CD4-positive, alpha-beta T cell treated with Interleukin-12 subunit alpha and Interleukin-12 subunit beta, for 1 hour (primary cell): Measurements from ENCODE around the gene KDM4B.

ENCODE experiments used
- DNase-seq: peaks from one replicate; pipeline ENCODE4 v3.0.0-alpha.2; 2020

Gene KDM4B

DNA sequence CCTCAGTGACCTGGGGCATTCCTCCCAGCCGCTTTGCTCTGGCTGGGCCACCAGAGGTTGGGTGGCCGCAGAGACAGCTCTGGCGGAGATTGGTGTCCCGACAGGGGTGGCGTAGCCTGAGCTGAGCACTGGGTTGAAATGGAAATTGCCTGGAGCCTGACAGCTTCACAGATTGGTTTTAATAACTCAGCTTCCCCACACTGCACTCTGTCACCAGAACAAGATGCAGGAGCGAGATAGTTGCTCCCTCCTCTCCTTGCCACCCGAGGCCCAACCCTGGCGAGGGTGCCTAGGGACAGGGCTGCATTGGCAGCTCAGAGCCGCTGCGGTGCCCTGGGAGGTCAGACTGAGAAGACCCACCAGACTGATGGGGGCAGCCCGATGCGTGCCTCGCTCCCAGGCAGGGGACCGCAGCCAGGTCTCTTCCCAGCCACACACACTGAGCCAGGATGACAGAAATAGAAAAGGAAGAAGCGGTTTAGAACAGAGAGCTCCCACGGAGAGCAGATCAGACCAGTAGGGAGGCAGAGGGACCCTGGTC, 84.1 kb downstream of the KDM4B start:
- no peak for DNase-seq

GRCh38 chr19:5053661-5054060, 84.7 kb downstream of the KDM4B start:
- DNase-seq = no peak

- no peak for DNase-seq
Observed at GRCh38 chr19:5054551-5055456, 85.9 kb downstream of the KDM4B start.

DNA sequence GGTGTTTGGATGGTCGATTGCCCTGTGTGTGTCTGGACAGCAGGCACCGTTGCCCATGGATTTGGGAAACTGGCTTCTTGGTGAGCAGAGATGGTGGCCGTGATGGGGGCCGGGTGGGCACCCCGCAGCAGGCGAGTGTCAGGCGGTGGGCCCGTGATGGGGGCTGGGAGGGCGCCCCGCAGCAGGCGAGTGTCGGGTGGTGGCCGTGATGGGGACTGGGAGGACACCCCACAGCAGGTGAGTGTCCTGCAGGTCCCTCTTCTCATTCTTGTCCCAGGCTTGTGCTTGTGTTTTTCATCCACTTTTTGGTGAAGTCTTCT, 86.5 kb downstream of the KDM4B start:
- no peak for DNase-seq

DNA sequence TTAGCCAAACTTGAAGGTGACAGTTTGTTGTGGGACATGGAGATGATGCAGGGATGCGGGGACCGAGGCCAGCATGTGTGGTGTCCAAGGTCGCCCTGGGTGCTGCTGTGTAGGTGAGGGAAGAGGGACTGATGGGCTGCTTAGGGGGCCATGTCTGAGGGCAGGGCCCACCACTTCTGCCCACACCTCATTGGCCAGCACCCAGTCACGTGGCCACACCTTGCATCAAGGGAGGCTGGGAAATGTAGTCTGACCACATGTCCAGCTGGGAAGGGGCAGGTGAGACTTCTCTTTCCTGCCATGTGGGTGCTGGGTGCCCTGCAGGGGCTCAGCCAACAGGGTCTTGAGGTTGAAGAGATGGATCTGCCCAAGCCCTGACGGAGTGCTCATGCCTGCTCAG, 88.9 kb downstream of the KDM4B start:
- no peak for DNase-seq

- no peak for DNase-seq
Observed at GRCh38 chr19:5058521-5059212, 89.8 kb downstream of the KDM4B start.

GRCh38 chr19:5059213-5059574, 90.3 kb downstream of the KDM4B start:
- no peak for DNase-seq

DNA sequence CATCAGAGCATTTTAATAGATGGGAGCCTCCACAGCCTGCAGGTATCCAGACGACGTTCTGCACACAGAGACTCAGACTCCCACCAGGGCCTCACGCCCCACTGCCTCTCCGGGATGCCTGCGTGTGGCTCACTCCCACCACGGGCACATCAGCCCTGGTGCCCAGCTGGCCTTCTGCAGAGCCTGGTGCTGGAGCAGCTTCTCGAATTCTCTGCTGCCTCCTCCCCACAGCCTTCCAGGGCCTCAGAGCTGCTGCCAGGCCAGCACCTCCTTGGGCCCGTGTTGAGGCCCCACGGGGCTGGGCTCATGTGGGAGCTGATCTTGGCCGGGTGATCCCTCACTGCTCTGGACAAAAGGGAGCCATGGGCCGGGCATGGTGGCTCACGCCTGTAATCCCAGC, 90.9 kb downstream of the KDM4B start:
- DNase-seq = no peak

GRCh38 chr19:5062195-5062594, 93.3 kb downstream of the KDM4B start:
- no peak for DNase-seq

- DNase-seq = no peak
Observed at GRCh38 chr19:5062799-5063198, 93.9 kb downstream of the KDM4B start.

DNA sequence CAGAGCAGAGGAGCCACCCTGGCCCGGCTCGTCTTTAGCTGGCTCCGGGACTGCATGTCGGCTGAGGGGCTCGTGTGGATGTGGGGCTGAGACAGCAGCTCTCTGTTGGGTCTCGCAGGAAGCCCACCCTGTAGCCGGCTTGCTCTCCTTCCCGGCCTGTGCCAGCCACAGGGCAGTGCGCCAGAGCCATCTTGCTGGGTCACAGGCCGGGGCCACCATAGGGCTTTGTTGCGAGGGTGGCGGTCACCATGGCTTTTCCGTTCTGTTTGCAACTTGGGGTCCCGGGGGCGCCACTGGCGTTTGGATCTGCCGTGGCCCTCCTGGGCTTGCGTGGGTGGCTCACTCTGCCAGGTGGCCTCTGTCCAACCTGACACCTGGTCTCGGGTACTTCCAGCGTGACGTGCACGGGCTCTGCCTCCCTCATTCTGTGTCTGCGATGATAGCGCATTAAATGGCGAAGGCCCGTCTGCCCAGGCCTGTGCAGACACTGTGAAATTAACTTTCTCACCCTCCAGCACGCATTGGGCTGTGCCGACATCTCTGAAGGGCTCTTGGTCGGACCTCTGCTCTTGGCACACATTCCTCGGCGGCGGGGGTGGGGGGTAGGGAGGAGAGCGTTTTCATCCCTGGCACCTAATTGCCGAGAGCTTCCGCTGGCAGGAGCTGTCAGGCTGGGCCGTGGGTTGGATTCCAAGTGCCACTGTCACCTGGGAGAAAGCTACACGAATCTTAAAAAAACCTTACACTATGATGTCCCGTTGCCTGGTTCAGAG, 95.1 kb downstream of the KDM4B start:
- no peak for DNase-seq

- DNase-seq = no peak
Observed at GRCh38 chr19:5064896-5065295, 96.0 kb downstream of the KDM4B start.

GRCh38 chr19:5065663-5066093, 96.8 kb downstream of the KDM4B start:
- DNase-seq = no peak

DNA sequence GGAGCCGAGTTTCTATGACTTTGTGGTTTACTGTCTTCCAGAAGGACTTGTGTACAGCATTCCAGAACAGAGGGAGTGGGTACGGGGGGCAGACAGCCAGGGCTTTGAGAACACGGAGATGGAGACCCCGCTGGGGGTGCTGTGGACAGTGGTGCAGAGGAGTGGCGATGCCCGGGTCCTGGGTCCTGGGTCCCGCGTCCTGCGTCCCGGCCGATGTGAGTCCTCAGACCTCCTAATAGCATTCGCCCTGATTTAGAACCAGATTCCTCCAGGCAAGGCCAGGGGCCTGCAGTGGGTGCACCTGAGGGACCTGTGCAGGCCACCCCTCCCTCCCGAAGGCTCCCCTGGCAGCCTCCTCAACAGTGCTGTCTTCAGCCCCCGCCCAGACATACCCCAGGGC, 97.9 kb downstream of the KDM4B start:
- DNase-seq = no peak

- no peak for DNase-seq
Observed at GRCh38 chr19:5067678-5068077, 98.8 kb downstream of the KDM4B start.

GRCh38 chr19:5068233-5069072, 99.5 kb downstream of the KDM4B start:
- DNase-seq = no peak

- no peak for DNase-seq
Observed at GRCh38 chr19:5070331-5070730, 101.4 kb downstream of the KDM4B start.

DNA sequence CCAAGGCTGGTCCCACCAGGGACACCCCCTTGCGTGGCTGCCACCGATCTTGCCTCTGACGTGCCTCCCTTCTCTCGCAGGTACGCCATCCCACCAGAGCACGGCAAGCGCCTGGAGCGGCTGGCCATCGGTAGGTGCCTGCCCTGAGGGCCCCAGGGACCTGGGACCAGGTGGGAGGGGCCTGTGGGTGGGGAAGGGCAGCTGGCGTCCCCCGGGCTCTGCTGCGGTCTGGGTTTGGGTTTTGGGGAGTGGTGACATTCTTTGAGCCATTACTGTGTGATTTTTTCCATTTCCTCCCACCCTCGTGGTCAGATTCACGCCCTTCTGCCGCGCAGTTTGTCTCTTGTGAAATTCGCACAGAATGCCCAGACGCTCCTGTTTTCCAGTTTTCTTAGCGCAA, 102.0 kb downstream of the KDM4B start:
- no peak for DNase-seq

- no peak for DNase-seq
Observed at GRCh38 chr19:5071579-5071978, 102.7 kb downstream of the KDM4B start.

DNA sequence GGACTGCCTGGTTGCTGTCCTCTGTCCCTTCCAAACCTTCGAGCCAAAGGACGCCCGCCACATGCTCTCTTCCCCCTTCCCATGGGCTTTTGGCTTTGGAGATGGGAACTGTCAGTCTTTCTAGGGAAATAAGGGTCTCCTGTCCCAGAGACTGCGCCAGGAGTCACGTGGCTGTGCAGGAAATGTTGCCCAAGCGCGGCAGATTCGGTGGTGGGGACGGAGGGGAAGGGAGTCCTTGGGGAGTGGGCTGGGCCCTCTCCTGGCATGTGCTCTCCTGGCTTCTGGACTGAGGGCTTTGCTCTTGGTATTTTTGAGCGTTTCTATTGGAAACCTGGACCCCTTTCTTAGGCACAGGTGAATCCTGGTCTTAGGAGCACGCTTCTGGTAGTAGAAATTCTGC, 103.2 kb downstream of the KDM4B start:
- DNase-seq = no peak

GRCh38 chr19:5073153-5073844, 104.4 kb downstream of the KDM4B start:
- no peak for DNase-seq

DNA sequence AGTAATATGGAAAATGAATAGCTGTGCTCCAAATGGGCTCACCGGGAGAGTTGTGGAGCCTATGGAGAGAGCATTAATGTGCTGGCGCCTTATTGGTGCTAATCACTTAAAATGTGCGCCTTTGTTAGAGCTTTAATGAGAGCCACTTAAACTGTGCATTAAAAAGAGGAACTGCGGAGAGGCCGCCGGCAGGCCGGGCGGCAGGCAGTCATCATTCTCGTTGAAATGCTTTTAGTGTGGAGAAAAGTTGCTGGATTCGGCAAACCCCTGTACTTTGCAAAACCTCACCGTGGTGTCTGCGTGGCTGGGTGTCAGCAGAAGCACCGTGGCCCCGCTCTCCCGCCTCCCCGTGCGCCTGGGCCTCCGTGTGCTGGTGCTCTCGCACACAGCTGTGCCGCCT, 105.5 kb downstream of the KDM4B start:
- DNase-seq = no peak
